DMS 273 (cell line): ENCODE data around the gene POU3F4.

Experiments used
- DNase-seq: peaks from one replicate; lab custom pipeline; 2025; ENCODE audit not compliant: unreplicated experiment; lab: John Stamatoyannopoulos, UW

Gene POU3F4

GRCh38 chrX:83508006-83508405 is at the start of gene POU3F4:
TSS of gene POU3F4 (plus strand) at chrX:83508290. CDS start at chrX:83508325, 35 bp downstream.
- DNase-seq, result no peak

- peak; percentile 65 for DNase-seq
Observed at GRCh38 chrX:83469551-83469950, 38.5 kb upstream of the POU3F4 start.

GRCh38 chrX:83495898-83496297 is 12.2 kb upstream of the POU3F4 start:
- DNase-seq, result no peak

GRCh38 chrX:83501003-83501402 is 7.1 kb upstream of the POU3F4 start:
- DNase-seq, result no peak

- DNase-seq, result no peak
Observed at GRCh38 chrX:83501530-83501929, 6.6 kb upstream of the POU3F4 start.

- no peak for DNase-seq
Observed at GRCh38 chrX:83504721-83505479, 3.2 kb upstream of the POU3F4 start.

GRCh38 chrX:83508526-83509253 is 600 bp downstream of the POU3F4 start:
- no peak for DNase-seq

- DNase-seq, result no peak
Observed at GRCh38 chrX:83509254-83509801, 1.2 kb downstream of the POU3F4 start.

GRCh38 chrX:83510510-83511062 is 2.5 kb downstream of the POU3F4 start:
- DNase-seq, result no peak

GRCh38 chrX:83511208-83511607 is 3.1 kb downstream of the POU3F4 start:
- no peak for DNase-seq

- no peak for DNase-seq
Observed at GRCh38 chrX:83512111-83512510, 4.0 kb downstream of the POU3F4 start.

GRCh38 chrX:83516597-83516996 is 8.5 kb downstream of the POU3F4 start:
- DNase-seq, result no peak

GRCh38 chrX:83521905-83522304 is 13.8 kb downstream of the POU3F4 start:
- DNase-seq, result no peak

- no peak for DNase-seq
Observed at GRCh38 chrX:83529950-83530349, 21.9 kb downstream of the POU3F4 start.

- no peak for DNase-seq
Observed at GRCh38 chrX:83535417-83536196, 27.5 kb downstream of the POU3F4 start.
